HCT116 (cell line): Measurements from ENCODE around the gene POU2AF1. TPM values are rescaled to one million over a fixed set of nuclear protein-coding genes. Genes with fewer than 3 reads are reported as not detected.

Experiments used
- ATAC-seq: fragments of 200-7000 bp; cut with Tn5 transposase; 2 replicates; pipeline ENCODE4 v1.9.1; 2020; ENCODE audit warnings: mild to moderate bottlenecking, moderate library complexity
- BruUV-seq: library from RNA; stranded (reverse); fragments of 400-500 nt; replicated peaks from 2 replicates; lab custom pipeline; 2021; lab: Mats Ljungman, UMichigan
- CTCF ChIA-PET: fragments of 300-600 bp; sonication (Branson Sonifier 250); formaldehyde crosslinking; loops from one replicate; lab custom pipeline; 2021; ENCODE audit warnings: antibody characterized with exemption; lab: Charles Lee
- POLR2A ChIA-PET: fragments of 300-600, 350-600 bp; sonication (Branson Sonifier 250); formaldehyde crosslinking; loops from one replicate; lab custom pipeline; 2021; ENCODE audit warnings: antibody characterized with exemption; lab: Charles Lee
- RAD21 ChIA-PET, 2 experiments: fragments of 300-600 bp; sonication (Branson Sonifier 250); formaldehyde crosslinking; loops; one replicate each; lab custom pipeline; 2023; ENCODE audit warnings: low total read pairs in 2 of 2; ENCODE audit not compliant: uncharacterized antibody in 2 of 2, unreplicated experiment in 2 of 2, low non-redundant PET in 1 of 2; lab: Charles Lee
- DNase-seq: peaks from one replicate; pipeline ENCODE4 v3.0.0-alpha.2; 2010; ENCODE audit warnings: low read depth, low spot score
- H2AFZ ChIP-seq: fragments of 200-600 bp; shearing (Covaris generic), sonication (generic); 2 replicates; pipeline ENCODE4 v1.6.1; 2017; ENCODE audit warnings: low read depth, mixed run types, mixed read lengths, antibody characterized with exemption, low read length; ENCODE audit not compliant: poor library complexity, severe bottlenecking
- H3K27ac ChIP-seq: 2 replicates; pipeline ENCODE4 v1.5.1; 2012; ENCODE audit warnings: low read depth, low read length
- H3K27me3 ChIP-seq: fragments of 200-600 bp; sonication (generic); 2 replicates; pipeline ENCODE4 v1.6.1; 2016; ENCODE audit warnings: mixed run types, low read length, mixed read lengths; ENCODE audit not compliant: insufficient read depth
- H3K36me3 ChIP-seq, 2 experiments: fragments of 200-500 bp in 1 of 2; fragments of 200-600 bp in 1 of 2; sonication (Bioruptor generic) in 1 of 2; sonication (generic) in 1 of 2; 2 replicates each; pipeline versions ENCODE4 v1.5.1 to v1.6.1; 2014 to 2016; ENCODE audit warnings: low read length in 2 of 2, inconsistent platforms in 1 of 2, mixed read lengths in 1 of 2, mixed run types in 1 of 2; ENCODE audit not compliant: insufficient read depth in 2 of 2, control insufficient read depth in 1 of 2
- H3K4me1 ChIP-seq, 2 experiments: fragments of 200-600 bp in 1 of 2; sonication (generic) in 1 of 2; 2 replicates each; pipeline versions ENCODE4 v1.5.1 to v1.6.1; 2012 to 2017; ENCODE audit warnings: low read length in 2 of 2, inconsistent platforms in 1 of 2, mild to moderate bottlenecking in 1 of 2, mixed read lengths in 1 of 2, mixed run types in 1 of 2, moderate library complexity in 1 of 2; ENCODE audit not compliant: insufficient read depth in 2 of 2, control insufficient read depth in 1 of 2
- H3K4me2 ChIP-seq: fragments of 200-600 bp; sonication (generic); 2 replicates; pipeline ENCODE4 v1.6.1; 2017; ENCODE audit warnings: mixed run types, low read length, mixed read lengths
- H3K4me3 ChIP-seq, 2 experiments: fragments of 200-600 bp in 1 of 2; sonication (generic) in 1 of 2; replicated peaks in 1 of 2; 2 replicates each; pipeline ENCODE4 v1.5.1; 2011 to 2016; ENCODE audit warnings: low read length in 2 of 2, control low read depth in 1 of 2, low read depth in 1 of 2, mild to moderate bottlenecking in 1 of 2, mixed read lengths in 1 of 2, mixed run types in 1 of 2
- H3K79me2 ChIP-seq: fragments of 200-600 bp; sonication (generic); 2 replicates; pipeline ENCODE4 v1.6.1; 2017; ENCODE audit warnings: mild to moderate bottlenecking, mixed run types, low read length, moderate library complexity, mixed read lengths; ENCODE audit not compliant: insufficient read depth
- H3K9ac ChIP-seq: fragments of 200-600 bp; sonication (generic); 2 replicates; pipeline ENCODE4 v1.6.1; 2016; ENCODE audit warnings: low read length, mixed read lengths
- H3K9me2 ChIP-seq: fragments of 200-600 bp; sonication (generic), shearing (Covaris generic); 2 replicates; pipeline ENCODE4 v1.6.1; 2017; ENCODE audit warnings: mixed run types, mild to moderate bottlenecking, moderate library complexity; ENCODE audit not compliant: insufficient read depth
- H3K9me3 ChIP-seq, 2 experiments: fragments of 200-500 bp in 1 of 2; fragments of 200-600 bp in 1 of 2; sonication (Bioruptor generic) in 1 of 2; sonication (generic) in 1 of 2; 2 replicates each; pipeline ENCODE4 v1.6.1; 2014 to 2017; ENCODE audit warnings: low read length in 2 of 2, mixed read lengths in 2 of 2, inconsistent platforms in 1 of 2, low read depth in 1 of 2, mild to moderate bottlenecking in 1 of 2, mixed run types in 1 of 2, moderate library complexity in 1 of 2; ENCODE audit not compliant: control insufficient read depth in 1 of 2, insufficient read depth in 1 of 2
- H4K20me1 ChIP-seq: fragments of 200-600 bp; sonication (generic), shearing (Covaris generic); 2 replicates; pipeline ENCODE4 v1.6.1; 2017; ENCODE audit warnings: mixed run types, mild to moderate bottlenecking, moderate library complexity; ENCODE audit not compliant: insufficient read depth
- CEBPB ChIP-seq: IDR thresholded peaks from 2 replicates; pipeline ENCODE4 v1.6.1; 2012; ENCODE audit warnings: low read depth
- CTCF ChIP-seq, 3 experiments: fragments of 200-600 bp in 1 of 3; sonication (generic) in 1 of 3; IDR thresholded peaks in 2 of 3; conservative IDR thresholded peaks in 1 of 3; 2 replicates each; pipeline ENCODE4 v1.5.1; 2012 to 2017; ENCODE audit warnings: low read depth in 2 of 3, low read length in 2 of 3, antibody characterized with exemption in 1 of 3, borderline replicate concordance in 1 of 3, control low read depth in 1 of 3, mild to moderate bottlenecking in 1 of 3, mixed read lengths in 1 of 3, mixed run types in 1 of 3, moderate library complexity in 1 of 3; ENCODE audit not compliant: insufficient read depth in 1 of 3
- EGR1 ChIP-seq: IDR thresholded peaks from 2 replicates; pipeline ENCODE4 v1.6.1; 2012; ENCODE audit warnings: low read depth
- ELF1 ChIP-seq: IDR thresholded peaks from 2 replicates; pipeline ENCODE4 v1.6.1; 2012; ENCODE audit warnings: low read depth, borderline replicate concordance
- EZH2 ChIP-seq: fragments of 200-600 bp; sonication (generic); IDR thresholded peaks from 2 replicates; pipeline ENCODE4 v1.6.1; 2017; ENCODE audit warnings: antibody characterized with exemption, mixed run types
- FOSL1 ChIP-seq: IDR thresholded peaks from 2 replicates; pipeline ENCODE4 v1.6.1; 2012; ENCODE audit warnings: low read depth
- JUND ChIP-seq: IDR thresholded peaks from 2 replicates; pipeline ENCODE4 v1.6.1; 2012
- POLR2A ChIP-seq: IDR thresholded peaks from 2 replicates; pipeline ENCODE4 v1.7.0; 2011; ENCODE audit warnings: borderline replicate concordance; ENCODE audit not compliant: insufficient read depth, insufficient read length; ENCODE audit errors: extremely low read depth
- POLR2AphosphoS5 ChIP-seq: IDR thresholded peaks from 2 replicates; pipeline ENCODE4 v1.6.1; 2011; ENCODE audit warnings: mild to moderate bottlenecking, low read depth, low read length, moderate library complexity
- RAD21 ChIP-seq: IDR thresholded peaks from 2 replicates; pipeline ENCODE4 v1.6.1; 2012; ENCODE audit warnings: low read depth, mild to moderate bottlenecking
- SP1 ChIP-seq: IDR thresholded peaks from 2 replicates; pipeline ENCODE4 v1.6.1; 2012; ENCODE audit warnings: low read depth
- TCF7L2 ChIP-seq: IDR thresholded peaks from 2 replicates; pipeline ENCODE4 v1.7.0; 2011; ENCODE audit warnings: borderline replicate concordance, inconsistent platforms; ENCODE audit not compliant: insufficient read depth, insufficient read length; ENCODE audit errors: extremely low read depth
- YY1 ChIP-seq: IDR thresholded peaks from 2 replicates; pipeline ENCODE4 v1.6.1; 2011; ENCODE audit warnings: low read length, low read depth, moderate library complexity, mild to moderate bottlenecking; ENCODE audit not compliant: insufficient replicate concordance; ENCODE audit errors: extremely low read depth
- intact Hi-C: fragments of 100-400 bp; cut with micrococcal nuclease; formaldehyde crosslinking; loops from 2 replicates; pipeline ENCODE4 v1.10.0; 2022
- total RNA-seq: library from RNA; stranded (reverse); gene quantifications from one replicate; pipeline ENCODE4 v1.2.1, GENCODE V29; 2021; ENCODE audit not compliant: unreplicated experiment

Gene POU2AF1
- total RNA-seq, 1 experiment from 2014 or later = 0.17 TPM

- Histone ChIP-seq H3K36me3 (no peaks in the 10 kb centered on the region), H4K20me1 (no peaks in the 10 kb centered on the region), H3K4me2 (no peak overlapping the region), H3K9ac (no peak overlapping the region), H3K27me3 (no peaks in the 10 kb centered on the region), H3K79me2 (no peaks in the 10 kb centered on the region), H3K9me3 (no peaks in the 10 kb centered on the region), H2AFZ (no peak overlapping the region), H3K4me3 (no peak overlapping the region), H3K4me1 (no peaks in the 10 kb centered on the region), H3K9me2 (no peaks in the 10 kb centered on the region), H3K27ac (no peak overlapping the region)
- intact Hi-C loops = no loop called here
- POLR2A ChIA-PET = no interaction called here
- ATAC-seq (no peak), DNase-seq (no peak)
- RAD21 ChIA-PET = no interaction called here
- TF ChIP-seq SP1 = no peak
- TF ChIP-seq FOSL1 = no peak
- TF ChIP-seq JUND = no peak
- BruUV-seq = no TSS peak
- CTCF ChIA-PET = interaction anchor here (0.7 kb wide), 1 partner anchor 1883 kb away, joined by 3 read pairs; no protein-coding TSS in a partner anchor
Observed at GRCh38 chr11:111360150-111361043, 18.7 kb downstream of the POU2AF1 start.

DNA sequence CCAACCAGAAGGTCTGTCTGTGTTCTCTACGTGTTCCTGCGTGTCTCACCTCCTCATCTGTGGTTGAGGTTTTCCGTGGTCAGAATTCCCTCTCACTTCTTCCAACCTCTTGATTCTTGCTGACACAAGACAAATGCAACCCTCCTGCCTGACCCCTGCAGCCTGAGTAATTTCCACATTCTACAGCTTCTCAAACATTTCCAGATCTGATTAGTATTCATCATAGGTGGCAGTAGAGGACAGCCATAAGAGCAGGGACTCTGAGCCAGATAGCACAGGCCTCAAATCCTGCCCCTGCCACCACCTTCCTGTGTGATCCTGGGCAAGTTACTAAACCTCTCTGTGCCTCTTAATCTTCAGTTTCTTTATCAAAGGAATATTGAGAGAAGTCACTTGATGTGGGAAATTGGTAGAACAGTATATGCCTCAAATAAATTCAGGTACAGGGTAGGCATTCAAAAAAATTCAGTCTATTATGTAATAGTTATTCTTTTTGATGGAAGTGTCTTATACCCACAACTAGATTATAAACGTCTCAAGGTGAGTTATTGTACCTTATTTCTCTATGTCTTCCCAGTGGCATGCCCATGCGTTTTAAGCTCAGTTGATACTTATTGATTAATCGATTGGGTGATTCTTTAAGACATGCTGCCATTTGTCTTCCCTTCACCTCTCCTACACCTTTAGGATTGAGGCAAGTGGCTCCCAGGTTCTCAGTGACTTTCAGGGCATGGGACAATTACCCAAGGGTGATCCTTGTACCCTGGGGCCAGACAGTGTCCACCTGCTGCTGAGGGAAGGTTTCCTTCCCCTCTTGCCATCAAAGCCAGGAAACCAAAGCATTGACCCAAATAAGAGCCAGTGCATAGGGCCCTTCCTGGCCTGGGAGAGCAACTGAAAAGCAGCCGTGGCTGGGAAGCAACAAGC is 19.6 kb downstream of the POU2AF1 start:
- Histone ChIP-seq H3K27ac (no peak overlapping the region), H3K4me1 (no peaks in the 10 kb centered on the region), H4K20me1 (no peaks in the 10 kb centered on the region), H3K4me3 (no peak overlapping the region), H3K9me2 (no peaks in the 10 kb centered on the region), H3K27me3 (no peaks in the 10 kb centered on the region), H3K9me3 (no peaks in the 10 kb centered on the region), H3K4me2 (no peak overlapping the region), H3K79me2 (no peaks in the 10 kb centered on the region), H2AFZ (no peak overlapping the region), H3K36me3 (no peaks in the 10 kb centered on the region), H3K9ac (no peak overlapping the region)
- ChIA-PET POLR2A (no interaction called here), CTCF (no interaction called here), RAD21 (no interaction called here)
- no TSS peak for BruUV-seq
- DNase-seq (no peak), ATAC-seq (peak; percentile 77)
- TF ChIP-seq ELF1 = no peak
- peak in 1 of 3 experiments; percentile 24; a peak in 1 of 6 replicates for TF ChIP-seq CTCF (IDR thresholded peaks at IDR 0.05 in 2 of 3, conservative IDR thresholded peaks at IDR 0.05 in 1 of 3; ENCODE audit: borderline replicate concordance in 1 of 3, insufficient read depth in 1 of 3, low read depth in 2 of 3, low read length in 2 of 3)
- peak; percentile 31; the same call in 1 of the 2 replicates for TF ChIP-seq RAD21
- TF ChIP-seq POLR2AphosphoS5 = no peak
- TF ChIP-seq EGR1 = no peak
- TF ChIP-seq EZH2 = no peak
- TF ChIP-seq YY1 = no peak
- TF ChIP-seq TCF7L2 = no peak
- no peak for TF ChIP-seq CEBPB
- no peak for TF ChIP-seq POLR2A
- intact Hi-C loops = no loop called here
